Measurements from ENCODE around the gene ABLIM1.

- no peak for TF ChIP-seq POLR2A (IDR thresholded peaks at IDR 0.05)
- no peak for TF ChIP-seq CTCF (IDR thresholded peaks at IDR 0.05)
These were observed 64.8 kb downstream of the ABLIM1 start for GRCh38 chr10:114593240-114593792.
